Hematopoietic multipotent progenitor cell treated with erythropoietin and hydrocortisone succinate and interleukin-3 and kit ligand, for 4 days (in vitro differentiated cells): Measurements from ENCODE around the gene CACNA2D1.

Source experiments
- DNase-seq: peaks from one replicate; pipeline ENCODE4 v3.0.0-alpha.2; 2015

CACNA2D1 gene

DNA sequence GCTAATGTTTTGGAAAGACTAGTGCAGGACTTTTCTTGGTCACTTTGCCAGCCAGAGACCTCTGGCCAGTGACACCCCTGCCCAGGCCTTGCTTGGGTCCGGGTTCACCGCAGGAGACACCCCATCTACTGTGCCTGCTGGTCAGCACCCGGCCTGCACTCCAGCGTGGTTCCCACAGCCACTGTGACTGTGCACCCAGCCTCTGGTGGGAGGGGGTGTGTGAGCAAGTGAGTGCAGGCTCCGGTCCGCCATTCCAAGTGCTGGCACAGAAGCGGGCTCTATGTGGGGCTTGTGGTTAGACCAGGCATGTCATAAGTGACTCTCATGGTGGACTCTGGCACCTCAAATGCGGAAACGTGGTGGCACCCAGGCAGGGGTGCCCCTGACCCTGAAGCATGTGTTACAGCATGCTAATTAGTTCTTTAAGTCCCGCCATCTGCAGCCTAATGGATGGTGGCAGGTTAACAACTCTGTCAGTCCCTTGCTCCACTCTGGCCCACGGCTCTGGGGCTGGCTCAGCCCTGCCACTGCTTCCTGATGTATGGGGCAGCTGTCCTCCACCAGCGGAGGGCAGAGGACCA, 361.8 kb downstream of the CACNA2D1 start:
- no peak for DNase-seq

DNA sequence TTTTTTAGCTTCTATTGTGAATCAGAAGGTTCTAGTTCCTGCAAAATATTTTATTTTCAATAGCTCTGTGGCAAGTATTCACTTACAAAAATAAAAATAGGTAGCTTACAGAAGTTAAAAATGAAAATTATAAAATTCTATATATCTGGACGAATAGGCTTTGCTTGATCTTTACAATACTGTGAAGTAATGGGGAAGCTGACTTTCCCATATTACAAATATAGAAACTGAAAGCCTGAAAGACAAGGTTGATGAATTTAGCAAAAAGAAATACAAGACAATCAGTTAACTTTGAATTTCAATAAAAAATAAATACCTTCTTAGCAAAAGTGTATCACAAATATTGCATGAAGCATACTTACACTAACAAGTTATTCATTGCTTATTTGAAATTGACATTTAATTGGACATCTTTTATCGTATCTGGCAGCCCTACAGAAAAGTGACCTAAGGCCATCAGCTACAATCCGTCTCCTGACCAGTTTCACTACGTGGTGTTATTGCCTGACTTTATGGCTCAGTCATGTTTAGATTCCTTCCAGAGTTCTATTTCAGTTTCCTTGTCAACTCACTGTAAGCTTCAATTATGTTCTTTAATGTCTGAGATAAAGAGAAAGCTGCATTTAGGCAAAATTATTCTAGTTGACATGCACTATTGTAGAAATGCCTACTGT, 363.2 kb downstream of the CACNA2D1 start:
- DNase-seq = no peak

DNA sequence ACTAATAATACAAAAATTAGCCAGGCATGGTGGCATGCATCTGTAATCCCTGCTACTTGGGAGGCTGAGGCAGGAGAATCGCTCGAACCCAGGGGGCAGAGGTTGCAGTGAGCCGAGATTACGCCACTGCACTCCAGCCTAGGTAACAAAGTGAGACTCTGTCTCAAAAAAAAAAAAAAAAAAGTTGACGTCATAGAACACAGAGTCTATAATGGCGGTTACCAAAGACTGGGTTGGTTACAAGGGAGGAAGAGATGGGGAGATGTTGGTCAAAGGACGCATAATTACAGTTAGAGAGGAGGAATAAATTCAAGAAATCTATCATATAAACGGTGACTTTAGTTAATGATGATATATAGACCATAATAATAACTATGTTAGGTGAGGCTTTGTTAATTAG, 364.1 kb downstream of the CACNA2D1 start:
- no peak for DNase-seq

DNA sequence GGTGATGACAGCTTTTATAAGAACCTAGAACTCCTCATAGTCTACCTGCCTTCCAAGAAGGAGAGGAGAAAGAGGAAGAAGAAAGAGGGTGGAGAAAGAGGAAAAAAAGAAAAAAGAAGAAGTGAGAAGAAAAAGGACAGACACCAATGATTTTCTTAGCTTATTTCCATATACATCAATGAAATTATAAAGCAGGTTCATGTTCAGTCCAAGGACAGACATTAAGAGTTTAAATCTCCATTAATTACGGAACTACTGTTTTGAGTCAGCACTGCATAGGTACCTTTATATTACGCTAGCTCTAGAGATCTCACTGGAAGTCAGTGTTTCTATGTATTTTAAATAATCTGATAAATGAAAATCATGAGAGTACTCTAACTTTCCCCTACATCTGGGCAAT, 364.8 kb downstream of the CACNA2D1 start:
- no peak for DNase-seq

DNA sequence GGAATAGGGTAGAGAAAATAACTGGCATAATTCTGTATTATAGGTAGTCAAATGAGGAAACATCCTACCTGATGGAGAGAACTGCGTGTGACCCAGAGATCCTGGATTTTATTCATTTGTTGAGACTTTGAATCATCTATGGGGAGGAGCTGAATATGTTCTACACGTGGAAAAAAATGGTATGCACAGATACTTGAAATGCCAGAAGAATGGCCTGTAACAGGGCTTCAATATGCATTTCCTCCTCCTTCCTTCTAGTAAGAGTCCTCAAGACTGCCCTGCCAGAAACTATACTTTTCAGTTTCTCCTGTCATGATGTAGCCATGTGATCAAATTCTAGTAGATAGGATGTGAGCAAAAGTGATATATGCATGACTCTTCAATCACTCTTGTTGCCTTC, 372.1 kb downstream of the CACNA2D1 start:
- no peak for DNase-seq

DNA sequence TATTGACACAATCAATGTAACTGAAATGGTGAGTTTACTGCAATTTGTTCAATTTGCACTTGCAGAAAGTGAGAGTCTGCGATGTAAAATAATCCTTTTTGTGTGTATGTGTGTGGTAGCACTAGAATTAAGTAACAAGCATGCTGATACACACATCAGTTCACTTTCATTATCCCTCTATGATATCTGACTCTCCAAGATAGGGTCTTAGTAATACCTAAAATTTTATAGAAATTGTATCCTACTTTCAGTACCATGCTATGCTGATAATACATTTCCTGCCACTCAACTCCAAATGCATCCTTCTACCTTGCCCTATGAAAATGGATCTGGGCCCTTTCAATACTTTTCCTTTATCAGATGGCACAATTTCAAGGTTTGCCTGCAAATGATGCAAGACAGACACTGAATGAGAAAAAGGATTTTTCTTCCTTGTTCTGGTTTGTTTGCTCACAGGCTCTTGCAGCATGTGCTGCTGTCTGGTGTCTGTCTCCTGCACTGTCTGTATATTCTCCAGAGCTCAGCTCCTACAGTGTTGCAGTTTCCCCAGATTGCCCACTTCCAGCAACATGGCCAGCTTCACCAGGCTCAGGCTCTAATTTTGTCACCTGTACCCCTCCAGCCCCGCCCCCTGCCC, 375.8 kb downstream of the CACNA2D1 start:
- DNase-seq = no peak

DNA sequence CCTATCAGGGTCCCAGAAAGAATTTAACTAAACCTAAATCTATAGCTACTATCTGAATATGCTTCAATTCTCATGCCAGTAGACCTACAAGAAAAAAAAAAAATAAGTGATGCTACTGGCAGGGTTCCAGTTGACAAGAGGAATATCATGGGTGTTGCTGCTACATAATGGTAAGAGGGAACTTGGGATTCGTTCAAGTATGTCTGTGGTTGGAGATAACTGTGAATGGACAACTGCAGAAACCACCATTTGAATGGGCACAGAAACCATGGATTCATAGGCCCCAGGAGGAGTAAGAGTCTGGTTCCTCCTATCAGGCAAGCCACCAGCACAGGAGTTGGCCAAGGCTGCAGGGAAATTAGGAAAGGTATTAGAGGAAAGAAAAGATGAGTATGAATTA, 386.1 kb downstream of the CACNA2D1 start:
- DNase-seq = peak; percentile 10

DNA sequence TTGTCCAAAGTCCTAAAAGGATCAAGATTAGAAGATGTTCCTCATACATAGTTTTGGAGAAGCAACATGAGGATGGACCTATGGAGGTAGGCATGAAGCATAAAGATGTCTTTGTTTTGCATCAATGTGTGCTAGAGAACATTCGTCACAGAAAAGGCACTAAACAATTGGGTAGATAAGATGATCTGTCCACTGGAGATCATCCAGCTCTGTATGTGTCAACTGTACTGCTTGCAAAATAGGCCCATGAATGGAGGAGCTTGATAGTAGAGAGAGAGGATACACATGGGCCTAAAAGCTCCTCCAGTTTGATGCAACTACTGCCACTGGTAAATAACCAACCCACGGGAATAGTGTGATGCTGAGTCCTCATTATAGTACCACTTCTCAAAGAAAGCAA, 387.3 kb downstream of the CACNA2D1 start:
- DNase-seq = no peak

DNA sequence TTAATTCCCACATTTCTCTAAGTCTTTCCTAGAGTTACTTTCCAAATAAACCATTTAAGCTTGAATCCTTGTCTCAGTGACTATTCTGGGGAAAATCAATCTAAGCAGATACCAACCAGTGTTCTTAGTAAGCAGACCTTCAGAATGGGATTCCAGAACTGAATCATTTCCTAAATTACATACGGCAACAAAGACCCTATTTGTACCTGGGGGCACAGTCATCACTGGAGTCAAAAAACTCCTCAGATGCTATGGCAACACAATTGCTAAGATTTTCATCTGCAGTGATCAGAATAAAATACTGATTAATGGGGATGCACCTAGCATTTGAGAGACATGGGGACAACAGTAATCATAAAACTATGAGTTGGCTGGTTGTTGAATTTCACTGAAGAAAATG, 389.0 kb downstream of the CACNA2D1 start:
- DNase-seq = no peak

DNA sequence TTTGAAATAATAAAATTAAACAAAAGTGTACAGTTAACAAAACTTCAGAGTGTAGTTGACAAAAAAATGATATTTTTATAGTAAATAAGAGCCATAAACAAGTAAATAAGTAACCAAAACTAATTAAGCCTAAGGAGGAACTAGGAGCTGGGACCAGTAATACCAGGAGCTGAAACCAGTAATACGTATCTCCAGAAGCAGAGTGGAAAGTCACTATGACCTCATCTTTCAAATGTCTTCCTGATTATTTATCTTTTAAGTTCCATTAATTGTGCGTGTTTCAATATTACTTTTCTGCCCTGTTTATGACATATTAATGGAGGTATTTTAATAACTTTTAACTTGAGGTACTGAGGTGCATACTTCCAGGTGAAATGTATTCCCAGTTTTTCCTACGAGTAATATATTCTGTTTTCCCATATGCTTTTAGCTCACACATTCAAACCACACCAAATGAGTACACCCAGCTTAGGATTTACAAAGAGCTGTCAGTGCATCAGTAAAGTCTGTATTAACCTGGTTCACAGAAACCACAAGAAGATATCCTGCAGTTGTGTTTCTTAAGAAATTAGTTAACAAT, 390.0 kb downstream of the CACNA2D1 start:
- DNase-seq = no peak

DNA sequence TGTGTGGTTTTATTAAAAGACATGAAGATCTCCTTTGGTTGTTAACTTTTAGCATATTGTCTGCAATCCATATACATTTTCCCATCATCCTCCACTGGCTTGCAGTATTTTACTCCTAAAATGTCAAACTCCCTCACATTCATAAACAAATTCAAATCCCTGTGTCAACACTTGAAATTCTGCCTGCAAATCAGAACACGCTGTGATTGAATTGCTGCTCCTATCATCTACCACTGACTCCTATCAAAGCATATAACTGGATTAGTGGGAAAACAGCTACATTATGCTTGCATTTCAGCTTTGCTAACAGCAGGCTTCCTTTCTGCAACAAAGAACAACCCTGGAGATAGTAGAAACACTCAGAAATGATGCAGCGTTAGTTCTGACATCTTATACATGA, 392.0 kb downstream of the CACNA2D1 start:
- DNase-seq = no peak

DNA sequence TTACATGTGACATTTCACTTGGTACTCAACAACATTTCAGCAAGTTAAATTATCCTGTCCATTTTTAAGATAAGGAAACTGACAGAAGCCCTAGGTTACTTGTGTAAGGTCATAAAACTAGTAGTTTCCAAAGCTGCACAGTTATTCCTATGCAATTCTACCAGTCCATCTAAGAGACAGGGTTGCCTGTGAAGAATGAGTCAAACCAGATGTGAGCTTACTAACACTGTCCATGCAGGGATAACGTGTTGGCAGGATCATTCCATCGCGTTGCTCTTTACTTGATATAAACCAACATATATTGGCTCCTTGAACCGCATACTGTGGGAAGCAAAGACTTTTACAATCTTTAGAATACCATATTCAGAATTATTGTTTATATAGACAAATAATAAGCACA, 392.8 kb downstream of the CACNA2D1 start:
- DNase-seq = no peak

DNA sequence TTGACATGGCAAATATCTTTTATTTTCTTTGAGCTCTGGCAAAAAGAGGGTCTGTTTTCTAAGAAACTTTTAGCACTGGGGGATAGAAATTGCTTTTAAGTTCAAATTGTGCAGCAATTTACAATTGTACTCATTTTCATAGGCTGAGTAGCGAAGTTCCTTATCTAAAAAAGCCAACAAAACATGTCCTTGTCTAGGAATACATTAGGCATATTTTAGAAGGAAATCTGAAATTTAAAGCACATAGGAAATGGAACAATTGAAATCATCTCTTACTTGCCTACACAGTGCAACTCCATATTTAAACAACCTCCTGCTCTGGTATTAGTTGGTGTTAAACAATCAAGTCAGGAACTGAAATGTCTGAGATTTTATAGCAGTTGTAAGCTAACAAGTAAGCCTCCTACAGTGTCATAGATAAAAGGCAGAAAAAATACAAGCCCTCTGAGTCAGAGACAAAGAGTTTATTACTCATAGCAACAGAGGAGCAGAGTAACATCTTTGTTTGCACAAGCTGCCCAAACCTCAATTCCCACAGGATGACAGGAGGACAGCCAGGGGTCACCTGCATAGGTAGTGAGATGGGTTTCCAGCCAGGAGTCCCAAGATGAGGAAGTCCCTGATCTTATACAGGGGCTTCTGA, 393.6 kb downstream of the CACNA2D1 start:
- no peak for DNase-seq

DNA sequence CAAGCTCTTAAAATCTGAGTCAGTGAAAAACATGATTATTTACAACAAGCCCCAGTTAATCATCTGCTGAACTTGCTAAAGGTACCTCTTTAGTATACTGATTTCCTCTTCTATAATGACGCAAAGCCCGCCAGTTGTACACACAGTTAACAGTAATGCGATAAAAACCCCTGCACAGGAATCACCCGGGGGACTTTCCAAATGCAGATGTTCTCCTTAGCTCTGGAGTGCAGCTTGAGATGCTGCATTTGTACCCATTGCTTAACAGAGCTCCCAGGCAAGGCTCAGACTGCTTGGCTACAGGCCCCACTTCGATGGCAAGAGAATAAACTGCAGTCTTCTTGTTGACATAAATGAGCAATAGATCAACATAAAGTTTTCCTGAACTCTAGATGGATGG, 394.1 kb downstream of the CACNA2D1 start:
- no peak for DNase-seq

DNA sequence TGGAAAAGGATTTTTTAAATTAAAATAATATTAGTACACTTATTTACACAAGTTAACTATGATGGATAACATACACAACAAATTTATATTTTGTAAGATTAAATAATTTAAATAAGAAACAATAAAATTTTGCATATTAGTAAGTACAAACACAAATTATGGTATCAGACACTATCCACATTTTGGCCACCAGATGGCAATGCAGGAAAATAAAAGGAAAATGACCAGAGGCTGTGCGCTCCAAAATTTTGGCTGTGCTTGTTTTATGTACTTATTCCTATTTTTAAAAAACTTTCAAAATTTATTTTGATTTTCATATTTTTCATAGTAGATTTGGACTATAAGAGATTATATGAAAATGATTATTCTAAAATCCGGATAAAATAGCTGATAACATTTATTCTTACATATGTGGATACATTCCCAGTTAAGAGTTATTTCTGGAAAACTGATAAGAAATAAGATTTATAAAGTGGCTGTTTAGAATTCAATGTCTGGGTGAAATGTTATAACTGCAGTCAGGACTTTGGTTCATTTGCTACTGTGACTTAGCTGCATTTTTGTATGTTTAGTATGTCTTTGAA, 399.0 kb downstream of the CACNA2D1 start:
- peak; percentile 76 for DNase-seq

DNA sequence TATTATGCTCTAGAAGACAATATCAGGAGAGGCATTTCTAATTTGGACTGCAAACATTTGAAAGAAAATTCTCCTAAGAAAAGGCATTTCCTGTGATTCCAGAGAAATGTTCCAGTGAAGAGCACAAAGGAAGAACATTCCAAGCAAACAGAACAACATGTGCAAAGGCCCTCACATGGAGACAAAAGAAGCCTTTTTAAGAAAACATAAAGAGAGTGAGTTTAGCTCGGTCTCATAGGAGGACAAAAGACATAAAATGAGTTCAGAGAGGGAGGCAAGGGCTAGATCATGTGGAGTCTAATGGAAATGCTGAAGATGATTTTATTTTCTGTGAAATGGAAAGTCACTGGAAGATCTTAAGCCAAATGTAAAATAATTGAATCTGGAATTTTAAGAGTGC, 404.0 kb downstream of the CACNA2D1 start:
- no peak for DNase-seq

DNA sequence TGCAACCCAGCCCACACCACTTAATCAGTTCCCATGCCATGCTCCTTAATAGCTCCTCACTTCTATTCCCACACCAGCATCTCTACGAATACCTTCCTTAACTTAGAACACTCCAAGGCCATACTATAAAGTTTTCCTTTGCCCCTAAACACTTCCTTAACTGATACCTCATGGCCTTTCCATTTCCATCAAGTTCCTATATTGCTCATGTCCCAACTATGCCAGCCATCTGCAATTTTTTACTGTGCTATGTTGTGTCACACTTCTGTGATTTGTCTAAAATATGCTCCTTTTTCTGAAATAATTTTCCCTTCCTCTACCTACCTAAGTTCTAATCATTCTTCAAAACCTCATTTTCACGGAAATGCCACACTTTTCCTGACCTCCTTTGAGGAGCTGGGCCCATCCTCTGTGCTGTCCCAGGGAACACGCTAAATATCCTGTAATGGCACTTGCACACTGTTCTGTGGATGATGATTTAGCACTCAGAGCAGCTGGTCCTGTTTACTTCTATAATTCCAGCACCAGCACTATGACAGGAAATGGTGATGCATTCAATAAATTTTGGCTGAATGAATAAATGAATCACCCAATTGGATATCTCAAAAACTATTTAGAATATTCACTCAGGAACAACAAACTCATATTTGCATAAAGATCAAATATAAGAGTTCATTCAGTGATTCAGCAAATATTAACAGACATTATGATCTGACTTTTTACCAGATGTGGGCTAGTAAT, 407.3 kb downstream of the CACNA2D1 start:
- DNase-seq = no peak

DNA sequence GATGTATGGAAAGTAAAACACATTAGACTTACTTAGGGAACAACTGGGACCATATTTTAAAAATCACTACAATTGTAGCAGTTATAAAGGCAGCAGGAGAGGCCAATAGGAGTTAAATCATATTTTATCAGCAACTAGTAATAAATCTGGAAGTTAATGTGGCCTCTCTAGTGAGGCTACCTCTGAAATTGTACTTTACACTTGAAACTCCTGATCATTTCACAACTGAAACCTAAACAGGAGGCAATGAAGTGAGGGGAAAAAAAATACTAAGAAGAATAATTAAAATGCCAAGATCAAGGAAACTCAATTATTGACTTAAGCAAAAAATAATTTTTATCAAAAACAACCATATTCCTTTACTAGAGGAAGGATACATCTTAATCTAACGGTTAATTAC, 408.1 kb downstream of the CACNA2D1 start:
- DNase-seq = no peak

DNA sequence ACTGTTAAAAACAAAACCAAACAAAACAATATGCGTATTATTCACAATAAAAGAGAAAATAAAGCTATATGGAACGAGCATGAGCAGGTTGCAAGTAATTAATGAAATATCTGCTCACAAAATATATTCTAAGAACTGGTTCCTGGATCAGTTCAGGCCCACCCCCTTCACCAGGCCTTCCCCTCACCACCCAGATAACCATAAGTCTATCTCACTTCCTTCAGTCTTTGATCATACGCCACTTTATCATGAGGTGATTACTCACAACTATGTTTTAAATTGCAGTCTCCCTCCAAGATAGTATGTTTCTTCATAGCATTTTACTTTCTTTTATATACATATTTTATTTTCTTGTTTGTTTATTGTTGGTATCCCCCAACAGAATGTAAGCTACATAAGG, 410.7 kb downstream of the CACNA2D1 start:
- peak; percentile 67 for DNase-seq

DNA sequence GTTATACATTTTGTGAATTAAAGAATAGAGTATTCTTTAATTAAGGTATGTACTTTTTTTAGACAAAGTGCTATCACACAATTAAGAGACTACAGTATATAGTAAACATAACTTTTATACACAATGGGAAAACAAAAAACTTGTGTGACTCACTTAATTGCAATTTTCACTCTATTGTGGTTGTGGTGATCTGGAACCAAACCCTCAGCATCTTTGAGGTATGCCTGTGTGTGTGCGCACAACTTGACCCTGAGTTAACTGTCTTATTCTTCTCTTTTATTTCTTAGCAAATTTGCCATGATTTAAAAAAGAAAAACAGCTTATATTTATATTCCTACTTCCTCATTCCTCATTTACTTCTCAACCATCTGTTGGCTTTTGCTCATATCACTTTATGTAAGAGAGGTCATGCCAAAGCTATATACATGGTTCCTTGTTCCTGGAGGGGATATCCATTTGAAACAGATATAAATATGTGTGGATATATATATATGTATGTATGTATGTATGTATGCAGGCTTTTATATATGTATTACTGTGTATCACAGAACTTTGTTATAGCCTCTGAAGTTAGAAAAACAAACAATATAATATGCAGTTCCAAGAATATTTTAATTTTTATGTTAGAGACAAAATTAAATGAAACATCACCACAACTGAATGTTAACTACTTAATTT, 414.2 kb downstream of the CACNA2D1 start:
- DNase-seq = peak; percentile 8

DNA sequence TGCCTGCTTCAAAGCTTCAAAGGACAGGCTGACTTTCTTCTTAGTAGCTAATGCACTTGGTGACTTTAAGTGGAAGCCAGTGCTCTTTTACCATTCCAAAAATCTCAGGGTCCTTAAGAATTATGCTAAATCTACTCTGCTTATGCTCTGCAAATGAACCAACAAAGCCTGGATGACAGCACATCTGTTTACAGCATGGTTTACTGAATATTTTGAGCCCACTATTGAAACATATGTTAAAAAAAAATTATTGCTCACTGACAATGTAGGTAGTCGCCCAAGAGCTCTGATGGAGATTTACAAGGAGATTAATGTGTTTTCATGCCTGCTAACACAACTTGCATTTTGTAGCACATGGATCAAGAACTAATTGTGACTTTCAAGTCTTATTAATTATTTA, 415.5 kb downstream of the CACNA2D1 start:
- no peak for DNase-seq

DNA sequence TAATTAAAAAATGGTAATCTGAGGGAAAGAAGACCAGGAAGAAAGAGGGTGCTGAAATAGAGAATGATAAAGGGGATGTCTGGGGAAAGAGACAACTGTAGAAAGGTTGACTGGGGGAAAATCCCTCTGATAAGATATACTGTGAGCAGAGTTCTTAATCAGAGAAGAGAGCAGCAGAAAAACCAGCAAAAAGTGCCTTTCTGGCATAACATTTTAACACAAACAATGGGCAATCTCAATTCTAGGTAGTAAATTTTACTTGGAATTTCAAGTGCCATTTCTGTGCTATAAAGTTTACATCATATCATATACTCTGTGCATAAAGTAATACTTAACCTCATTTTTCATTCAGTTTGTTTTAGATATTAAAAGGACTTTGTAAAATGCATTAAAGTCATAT, 421.9 kb downstream of the CACNA2D1 start:
- no peak for DNase-seq
